Measurements from ENCODE around the gene KRTAP5-3.

Gene KRTAP5-3

GRCh38 chr11:1641096-1641495 lies 32.8 kb upstream of the KRTAP5-3 start:
- TF ChIP-seq CTCF (IDR thresholded peaks at IDR 0.05; ENCODE audit: extremely low read depth, missing control alignments): no peak
- DNase-seq (ENCODE audit: low spot score): no peak

- peak; percentile 66 for DNase-seq (ENCODE audit: low spot score)
- peak; percentile 58 for TF ChIP-seq CTCF (IDR thresholded peaks at IDR 0.05; ENCODE audit: extremely low read depth, missing control alignments)
Measured at GRCh38 chr11:1640076-1640946, 32.0 kb upstream of the KRTAP5-3 start.

- no peak for TF ChIP-seq CTCF (IDR thresholded peaks at IDR 0.05; ENCODE audit: extremely low read depth, missing control alignments)
- DNase-seq (ENCODE audit: low spot score): no peak
Measured at GRCh38 chr11:1639666-1640065, 31.4 kb upstream of the KRTAP5-3 start.

- TF ChIP-seq CTCF (IDR thresholded peaks at IDR 0.05; ENCODE audit: extremely low read depth, missing control alignments): no peak
- no peak for DNase-seq (ENCODE audit: low spot score)
Measured at GRCh38 chr11:1639102-1639620, 30.9 kb upstream of the KRTAP5-3 start.

GRCh38 chr11:1638344-1638743 lies 30.1 kb upstream of the KRTAP5-3 start:
- DNase-seq (ENCODE audit: low spot score): no peak
- no peak for TF ChIP-seq CTCF (IDR thresholded peaks at IDR 0.05; ENCODE audit: extremely low read depth, missing control alignments)

- DNase-seq (ENCODE audit: low spot score): no peak
- TF ChIP-seq CTCF (IDR thresholded peaks at IDR 0.05; ENCODE audit: extremely low read depth, missing control alignments): no peak
Measured at GRCh38 chr11:1637628-1638027, 29.4 kb upstream of the KRTAP5-3 start.

GRCh38 chr11:1636291-1636950 lies 28.2 kb upstream of the KRTAP5-3 start:
- no peak for DNase-seq (ENCODE audit: low spot score)
- no peak for TF ChIP-seq CTCF (IDR thresholded peaks at IDR 0.05; ENCODE audit: extremely low read depth, missing control alignments)

Data from GM20000 (cell line).